Measurements from ENCODE around the gene CD38.

DNA sequence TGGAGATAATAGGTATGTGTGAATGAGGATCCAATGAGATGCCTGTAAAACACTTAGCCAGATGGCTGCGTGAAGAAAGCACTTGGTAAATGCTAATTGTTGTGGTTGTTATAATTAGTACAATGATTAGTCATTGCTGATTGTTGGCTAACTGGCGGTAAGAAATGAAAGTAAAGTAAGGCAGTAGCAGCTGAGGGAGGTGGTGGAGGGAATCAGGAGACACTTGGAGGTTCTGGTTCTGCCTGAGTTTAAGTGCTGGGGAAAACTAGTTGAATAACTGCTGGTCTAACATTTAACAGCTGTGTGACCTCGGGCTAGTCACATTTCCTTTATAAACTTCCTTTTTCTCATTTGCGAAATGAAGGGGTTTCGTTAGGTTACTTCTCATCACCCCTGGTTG, 30.9 kb downstream of the CD38 start:
- TF ChIP-seq POLR2A (IDR thresholded peaks at IDR 0.05) (no peak), POLR2AphosphoS5 (IDR thresholded peaks at IDR 0.05) (no peak)
- TF ChIP-seq, protein P1, sequence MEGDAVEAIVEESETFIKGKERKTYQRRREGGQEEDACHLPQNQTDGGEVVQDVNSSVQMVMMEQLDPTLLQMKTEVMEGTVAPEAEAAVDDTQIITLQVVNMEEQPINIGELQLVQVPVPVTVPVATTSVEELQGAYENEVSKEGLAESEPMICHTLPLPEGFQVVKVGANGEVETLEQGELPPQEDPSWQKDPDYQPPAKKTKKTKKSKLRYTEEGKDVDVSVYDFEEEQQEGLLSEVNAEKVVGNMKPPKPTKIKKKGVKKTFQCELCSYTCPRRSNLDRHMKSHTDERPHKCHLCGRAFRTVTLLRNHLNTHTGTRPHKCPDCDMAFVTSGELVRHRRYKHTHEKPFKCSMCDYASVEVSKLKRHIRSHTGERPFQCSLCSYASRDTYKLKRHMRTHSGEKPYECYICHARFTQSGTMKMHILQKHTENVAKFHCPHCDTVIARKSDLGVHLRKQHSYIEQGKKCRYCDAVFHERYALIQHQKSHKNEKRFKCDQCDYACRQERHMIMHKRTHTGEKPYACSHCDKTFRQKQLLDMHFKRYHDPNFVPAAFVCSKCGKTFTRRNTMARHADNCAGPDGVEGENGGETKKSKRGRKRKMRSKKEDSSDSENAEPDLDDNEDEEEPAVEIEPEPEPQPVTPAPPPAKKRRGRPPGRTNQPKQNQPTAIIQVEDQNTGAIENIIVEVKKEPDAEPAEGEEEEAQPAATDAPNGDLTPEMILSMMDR (IDR thresholded peaks at IDR 0.05), result no peak
